Esophagus muscularis mucosa (tissue), 4 donors: ENCODE results near the gene ATP2B1. TPM values are rescaled to one million over a fixed set of nuclear protein-coding genes. Genes with fewer than 3 reads are reported as not detected.

Source experiments
- DNase-seq: peaks from one replicate; pipeline ENCODE4 v3.0.0-alpha.2; 2017; ENCODE audit errors: extremely low spot score
- H3K27ac ChIP-seq, 4 donors: fragments of 200-600 bp; sonication (generic); replicated peaks in 1 of 4; 1 replicate in 3 of 4; 2 replicates in 1 of 4; pipeline ENCODE4 v1.5.1; 2016 to 2019; ENCODE audit warnings: mild to moderate bottlenecking in 1 of 4
- H3K27me3 ChIP-seq, 4 donors: fragments of 200-600 bp; sonication (generic); one replicate each; pipeline versions ENCODE4 v1.5.1 to v1.6.0; 2016 to 2019
- H3K36me3 ChIP-seq, 4 donors: fragments of 200-600 bp; sonication (generic); one replicate each; pipeline ENCODE4 v1.5.1; 2016 to 2019
- H3K4me1 ChIP-seq, 4 donors: fragments of 200-600 bp; sonication (generic); one replicate each; pipeline ENCODE4 v1.5.1; 2016 to 2019
- H3K4me3 ChIP-seq, 4 donors: fragments of 200-600 bp; sonication (generic); 1 replicate in 2 of 4; 2 replicates in 2 of 4; pipeline ENCODE4 v1.5.1; 2016 to 2019; ENCODE audit warnings: mild to moderate bottlenecking in 4 of 4, moderate library complexity in 1 of 4
- H3K9me3 ChIP-seq, 4 donors: fragments of 200-600 bp; sonication (generic); 1 replicate in 3 of 4; 2 replicates in 1 of 4; pipeline ENCODE4 v1.5.1; 2016 to 2019
- EP300 ChIP-seq: sonication (generic); formaldehyde crosslinking; IDR thresholded peaks from one replicate; pipeline ENCODE4 v1.6.1; 2017; ENCODE audit warnings: antibody characterized with exemption
- POLR2A ChIP-seq: fragments of 450-650 bp; IDR thresholded peaks from one replicate; pipeline ENCODE4 v1.6.1; 2017; ENCODE audit warnings: antibody characterized with exemption, moderate library complexity, mild to moderate bottlenecking, low read depth
- POLR2AphosphoS5 ChIP-seq, 2 donors: sonication (generic); formaldehyde crosslinking; IDR thresholded peaks; one replicate each; pipeline ENCODE4 v1.6.1; 2017; ENCODE audit warnings: antibody characterized with exemption in 2 of 2
- WGBS: methylation state at CpG from one replicate; pipeline ENCODE4 v1.1.5; 2018; 5-methylcytosine and 5-hydroxymethylcytosine counted together
- intact Hi-C: fragments of 100-400 bp; cut with DNase I; formaldehyde crosslinking; loops from one replicate; pipeline ENCODE4 v1.15.1; 2023
- total RNA-seq, 4 donors: library from RNA; depleted of rRNA; stranded (reverse); fragments of >200 nt; gene quantifications; one replicate each; pipeline versions ENCODE4 v1.1.0 to v1.2.1, GENCODE V29; 2016
- TF ChIP-seq, protein P1 (sequence below), 3 experiments: fragments of 200-600 bp in 2 of 3; fragments of 450-650 bp in 1 of 3; sonication (generic) in 2 of 3; IDR thresholded peaks; one replicate each; pipeline ENCODE4 v1.5.1; 2017 to 2019; ENCODE audit warnings: antibody characterized with exemption in 3 of 3, mild to moderate bottlenecking in 2 of 3, moderate library complexity in 1 of 3

Gene ATP2B1
- total RNA-seq, 4 donors from 2014 or later, result 16.0 to 36.9 (median 20.7) TPM

DNA sequence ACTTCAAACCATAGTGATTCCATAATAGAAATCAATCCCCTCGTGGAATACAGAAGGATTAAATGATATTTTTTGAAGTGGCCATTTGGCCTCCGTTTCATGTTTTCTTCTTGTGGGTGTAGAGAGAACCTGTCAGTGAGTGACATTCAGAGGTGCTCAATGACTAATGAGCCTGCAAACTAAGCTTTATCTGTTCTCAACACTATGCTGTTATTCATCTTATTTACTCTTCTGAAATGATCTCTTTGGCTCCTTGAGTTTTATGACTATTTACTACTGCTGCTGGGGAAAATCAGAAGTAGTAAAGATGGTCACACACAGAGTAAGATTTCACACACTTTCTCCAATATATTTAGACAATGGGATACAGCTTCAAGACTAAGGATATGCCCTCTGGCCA, 30.4 kb downstream of the ATP2B1 start:
- peaks cover 0 to 19% (median 4%) of the 10 kb centered on the region in 4 donors for H3K9me3 ChIP-seq
- DNase-seq, result no peak
- 67% methylated on average over 2 of the region's 2 CpGs for WGBS
- no peak for TF ChIP-seq POLR2A
- TF ChIP-seq, protein P1, sequence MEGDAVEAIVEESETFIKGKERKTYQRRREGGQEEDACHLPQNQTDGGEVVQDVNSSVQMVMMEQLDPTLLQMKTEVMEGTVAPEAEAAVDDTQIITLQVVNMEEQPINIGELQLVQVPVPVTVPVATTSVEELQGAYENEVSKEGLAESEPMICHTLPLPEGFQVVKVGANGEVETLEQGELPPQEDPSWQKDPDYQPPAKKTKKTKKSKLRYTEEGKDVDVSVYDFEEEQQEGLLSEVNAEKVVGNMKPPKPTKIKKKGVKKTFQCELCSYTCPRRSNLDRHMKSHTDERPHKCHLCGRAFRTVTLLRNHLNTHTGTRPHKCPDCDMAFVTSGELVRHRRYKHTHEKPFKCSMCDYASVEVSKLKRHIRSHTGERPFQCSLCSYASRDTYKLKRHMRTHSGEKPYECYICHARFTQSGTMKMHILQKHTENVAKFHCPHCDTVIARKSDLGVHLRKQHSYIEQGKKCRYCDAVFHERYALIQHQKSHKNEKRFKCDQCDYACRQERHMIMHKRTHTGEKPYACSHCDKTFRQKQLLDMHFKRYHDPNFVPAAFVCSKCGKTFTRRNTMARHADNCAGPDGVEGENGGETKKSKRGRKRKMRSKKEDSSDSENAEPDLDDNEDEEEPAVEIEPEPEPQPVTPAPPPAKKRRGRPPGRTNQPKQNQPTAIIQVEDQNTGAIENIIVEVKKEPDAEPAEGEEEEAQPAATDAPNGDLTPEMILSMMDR (IDR thresholded peaks at IDR 0.05), result no peak
- TF ChIP-seq EP300, result no peak
- TF ChIP-seq POLR2AphosphoS5 (IDR thresholded peaks at IDR 0.05), result no peak
- H3K27me3 ChIP-seq, result no peaks in the 10 kb centered on the region
- H3K36me3 ChIP-seq, result no peaks in the 10 kb centered on the region
- no peak overlapping the region for H3K4me3 ChIP-seq
- intact Hi-C loops, result no loop called here
- no peak overlapping the region for H3K27ac ChIP-seq
- H3K4me1 ChIP-seq, result peaks cover 0 to 20% (median 5%) of the 10 kb centered on the region in 4 donors

DNA sequence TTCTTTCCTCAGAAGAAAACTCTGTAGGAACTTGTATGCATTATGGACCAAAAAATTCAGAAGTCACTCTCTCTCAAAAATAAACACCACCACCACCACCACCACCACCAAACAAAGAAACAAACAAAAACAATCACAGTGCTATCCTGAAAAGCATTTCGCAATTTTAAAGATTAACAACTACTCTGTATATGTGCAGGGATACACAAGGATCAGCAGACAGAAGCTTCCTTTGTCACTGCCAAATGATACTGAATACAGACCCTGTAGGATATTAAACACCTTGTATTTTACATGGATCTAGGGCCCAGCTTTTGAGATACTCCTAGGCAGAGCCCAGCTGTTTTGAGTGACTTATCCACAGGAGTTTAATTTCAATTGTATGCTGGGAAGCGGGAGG, 31.7 kb downstream of the ATP2B1 start:
- DNase-seq, result no peak
- Histone ChIP-seq H3K27ac (no peak overlapping the region), H3K9me3 (peaks cover 0 to 14% (median 0%) of the 10 kb centered on the region in 4 donors), H3K4me3 (no peak overlapping the region), H3K36me3 (no peaks in the 10 kb centered on the region), H3K27me3 (no peaks in the 10 kb centered on the region), H3K4me1 (peaks cover 0 to 27% (median 5%) of the 10 kb centered on the region in 4 donors)
- TF ChIP-seq EP300, result no peak
- no peak for TF ChIP-seq POLR2AphosphoS5 (IDR thresholded peaks at IDR 0.05)
- TF ChIP-seq, protein P1 (IDR thresholded peaks at IDR 0.05), result no peak
- no peak for TF ChIP-seq POLR2A
- intact Hi-C loops, result no loop called here
- 97% methylated on average over 2 of the region's 2 CpGs for WGBS

DNA sequence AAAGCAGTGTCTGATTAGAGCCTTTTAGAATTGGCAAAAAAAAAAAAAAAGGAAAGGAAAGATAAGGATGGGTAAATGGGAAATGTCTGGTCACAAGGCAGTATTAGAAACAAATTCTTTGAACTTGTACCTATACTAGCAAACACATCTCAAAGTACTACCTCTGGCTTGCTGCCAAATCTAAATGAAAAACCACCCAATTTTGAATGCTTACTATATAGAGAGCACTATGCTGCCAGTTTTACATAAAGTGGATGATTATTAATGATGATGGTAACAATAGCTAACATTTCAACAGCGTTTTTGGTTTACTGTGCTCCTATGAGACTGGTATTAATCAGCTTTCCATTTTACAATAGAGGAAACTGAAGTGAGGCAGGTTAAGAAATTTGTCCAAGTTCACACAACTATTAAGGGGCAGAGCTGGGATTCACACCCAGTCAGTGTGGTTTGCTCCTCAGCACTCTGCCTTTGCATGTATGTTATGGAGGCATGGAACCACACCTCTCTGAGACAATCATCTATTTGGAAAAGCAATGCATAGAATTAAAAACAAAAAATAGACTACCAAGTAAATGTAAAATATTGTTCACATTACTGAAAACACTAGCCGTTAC, 34.2 kb downstream of the ATP2B1 start:
- no peaks in the 10 kb centered on the region for H3K36me3 ChIP-seq
- intact Hi-C loops, result no loop called here
- H3K9me3 ChIP-seq, result no peaks in the 10 kb centered on the region
- 65% methylated on average over 2 of the region's 2 CpGs for WGBS
- H3K27ac ChIP-seq, result no peak overlapping the region
- H3K4me1 ChIP-seq, result peaks cover 0 to 35% (median 5%) of the 10 kb centered on the region in 4 donors
- no peak for DNase-seq
- H3K27me3 ChIP-seq, result no peaks in the 10 kb centered on the region
- no peak for TF ChIP-seq EP300
- TF ChIP-seq POLR2A, result no peak
- no peak for TF ChIP-seq POLR2AphosphoS5 (IDR thresholded peaks at IDR 0.05)
- TF ChIP-seq, protein P1 (IDR thresholded peaks at IDR 0.05), result no peak
- no peak overlapping the region for H3K4me3 ChIP-seq

DNA sequence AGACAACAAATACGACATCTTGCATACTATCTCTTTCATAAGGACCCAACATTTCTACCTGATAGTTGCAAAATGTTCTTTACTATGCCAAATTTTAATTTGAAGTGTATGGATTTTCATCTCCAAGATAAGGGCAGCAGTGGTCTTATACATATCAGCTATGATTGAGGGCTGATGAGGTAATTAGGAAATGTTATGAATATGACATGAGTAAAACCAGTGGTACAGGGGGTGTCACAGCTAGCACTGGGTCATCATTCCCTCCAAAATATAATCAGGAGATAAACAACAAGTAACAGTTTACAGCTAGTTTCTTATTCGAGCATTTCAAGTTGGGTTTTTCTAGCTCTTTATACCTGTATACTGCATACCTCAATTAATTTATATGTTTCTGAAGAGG, 35.0 kb downstream of the ATP2B1 start:
- no peak for TF ChIP-seq POLR2A
- no peak for TF ChIP-seq EP300
- TF ChIP-seq, protein P1 (IDR thresholded peaks at IDR 0.05), result no peak
- no peak for TF ChIP-seq POLR2AphosphoS5 (IDR thresholded peaks at IDR 0.05)
- H3K36me3 ChIP-seq, result no peaks in the 10 kb centered on the region
- H3K27ac ChIP-seq, result no peak overlapping the region
- no peak for DNase-seq
- peaks cover 0 to 39% (median 5%) of the 10 kb centered on the region in 4 donors for H3K4me1 ChIP-seq
- 87% methylated on average over 2 of the region's 2 CpGs for WGBS
- H3K4me3 ChIP-seq, result no peak overlapping the region
- no peaks in the 10 kb centered on the region for H3K9me3 ChIP-seq
- intact Hi-C loops, result no loop called here
- no peaks in the 10 kb centered on the region for H3K27me3 ChIP-seq

DNA sequence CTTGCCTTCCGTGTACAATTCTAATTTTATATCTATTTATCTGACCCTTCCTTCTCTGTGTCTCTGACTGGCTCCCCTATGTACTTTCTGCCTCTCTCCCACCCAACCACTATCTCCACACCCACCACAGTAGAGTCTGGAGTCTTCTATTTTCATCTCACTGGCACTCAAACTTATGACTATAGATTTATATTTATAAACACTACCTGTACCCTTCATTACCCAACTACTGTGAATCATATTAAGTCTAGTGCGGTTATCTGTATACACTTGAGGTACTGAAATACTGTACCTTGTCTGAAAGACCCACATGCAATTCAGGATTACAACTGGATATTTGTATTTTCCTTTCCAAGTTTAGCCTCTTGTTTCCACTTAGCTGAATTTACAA, 36.1 kb downstream of the ATP2B1 start:
- DNase-seq, result no peak
- TF ChIP-seq POLR2A, result no peak
- TF ChIP-seq EP300, result no peak
- TF ChIP-seq POLR2AphosphoS5 (IDR thresholded peaks at IDR 0.05), result no peak
- TF ChIP-seq, protein P1 (IDR thresholded peaks at IDR 0.05), result no peak
- intact Hi-C loops, result no loop called here
- 94% methylated on average over 2 of the region's 2 CpGs for whole genome bisulfite sequencing
- H3K4me1 ChIP-seq, result peaks cover 0 to 34% (median 2%) of the 10 kb centered on the region in 4 donors
- no peak overlapping the region for H3K4me3 ChIP-seq
- H3K27ac ChIP-seq, result no peak overlapping the region
- no peaks in the 10 kb centered on the region for H3K36me3 ChIP-seq
- no peaks in the 10 kb centered on the region for H3K9me3 ChIP-seq
- H3K27me3 ChIP-seq, result no peaks in the 10 kb centered on the region
